ENCODE results near the gene LRP8.

LRP8 gene

GRCh38 chr1:53324321-53324720 lies 3.5 kb downstream of the LRP8 start:
- peaks cover 17% of the 10 kb centered on the region for H3K4me1 Mint-ChIP-seq
- H3K36me3 Mint-ChIP-seq: peaks cover 12% of the 10 kb centered on the region
- no peak overlapping the region for H3K27ac Mint-ChIP-seq
- H3K9me3 Mint-ChIP-seq: no peaks in the 10 kb centered on the region
- H3K4me3 Mint-ChIP-seq: peak overlapping the region; percentile 97
- no peaks in the 10 kb centered on the region for H3K27me3 Mint-ChIP-seq

- peaks cover 17% of the 10 kb centered on the region for H3K4me1 Mint-ChIP-seq
- no peak overlapping the region for H3K4me3 Mint-ChIP-seq
- no peaks in the 10 kb centered on the region for H3K9me3 Mint-ChIP-seq
- peaks cover 12% of the 10 kb centered on the region for H3K36me3 Mint-ChIP-seq
- no peak overlapping the region for H3K27ac Mint-ChIP-seq
- no peaks in the 10 kb centered on the region for H3K27me3 Mint-ChIP-seq
These were observed 4.6 kb downstream of the LRP8 start for GRCh38 chr1:53323316-53323715.

GRCh38 chr1:53321776-53322602 lies 5.9 kb downstream of the LRP8 start:
- H3K4me3 Mint-ChIP-seq: no peak overlapping the region
- H3K4me1 Mint-ChIP-seq: peaks cover 17% of the 10 kb centered on the region
- H3K27me3 Mint-ChIP-seq: no peaks in the 10 kb centered on the region
- no peak overlapping the region for H3K27ac Mint-ChIP-seq
- peaks cover 12% of the 10 kb centered on the region for H3K36me3 Mint-ChIP-seq
- no peaks in the 10 kb centered on the region for H3K9me3 Mint-ChIP-seq

- H3K9me3 Mint-ChIP-seq: no peaks in the 10 kb centered on the region
- H3K36me3 Mint-ChIP-seq: peaks cover 12% of the 10 kb centered on the region
- no peaks in the 10 kb centered on the region for H3K27me3 Mint-ChIP-seq
- H3K4me1 Mint-ChIP-seq: peaks cover 17% of the 10 kb centered on the region
- H3K4me3 Mint-ChIP-seq: no peak overlapping the region
- no peak overlapping the region for H3K27ac Mint-ChIP-seq
These were observed 6.5 kb downstream of the LRP8 start for GRCh38 chr1:53321366-53321765.

- no peaks in the 10 kb centered on the region for H3K27me3 Mint-ChIP-seq
- H3K9me3 Mint-ChIP-seq: no peaks in the 10 kb centered on the region
- no peak overlapping the region for H3K4me3 Mint-ChIP-seq
- H3K27ac Mint-ChIP-seq: no peak overlapping the region
- peaks cover 14% of the 10 kb centered on the region for H3K4me1 Mint-ChIP-seq
- H3K36me3 Mint-ChIP-seq: peaks cover 7% of the 10 kb centered on the region
These were observed 7.2 kb downstream of the LRP8 start for GRCh38 chr1:53320646-53321045.

GRCh38 chr1:53319296-53320101 lies 8.4 kb downstream of the LRP8 start:
- H3K4me3 Mint-ChIP-seq: no peak overlapping the region
- no peak overlapping the region for H3K27ac Mint-ChIP-seq
- no peaks in the 10 kb centered on the region for H3K27me3 Mint-ChIP-seq
- no peaks in the 10 kb centered on the region for H3K9me3 Mint-ChIP-seq
- H3K36me3 Mint-ChIP-seq: peaks cover 3% of the 10 kb centered on the region
- peaks cover 4% of the 10 kb centered on the region for H3K4me1 Mint-ChIP-seq

GRCh38 chr1:53317646-53318539 lies 10.0 kb downstream of the LRP8 start:
- H3K27me3 Mint-ChIP-seq: no peaks in the 10 kb centered on the region
- peaks cover 5% of the 10 kb centered on the region for H3K36me3 Mint-ChIP-seq
- no peak overlapping the region for H3K4me3 Mint-ChIP-seq
- no peak overlapping the region for H3K27ac Mint-ChIP-seq
- H3K4me1 Mint-ChIP-seq: peaks cover 4% of the 10 kb centered on the region
- H3K9me3 Mint-ChIP-seq: no peaks in the 10 kb centered on the region

- no peak overlapping the region for H3K27ac Mint-ChIP-seq
These were observed 10.9 kb downstream of the LRP8 start for GRCh38 chr1:53316766-53317581.

GRCh38 chr1:53316424-53316765 lies 11.5 kb downstream of the LRP8 start:
- H3K4me1 Mint-ChIP-seq: peaks cover 5% of the 10 kb centered on the region
- H3K9me3 Mint-ChIP-seq: no peaks in the 10 kb centered on the region
- no peaks in the 10 kb centered on the region for H3K27me3 Mint-ChIP-seq
- H3K36me3 Mint-ChIP-seq: peaks cover 4% of the 10 kb centered on the region
- no peak overlapping the region for H3K27ac Mint-ChIP-seq
- no peak overlapping the region for H3K4me3 Mint-ChIP-seq

More at GRCh38 chr1:53316766-53317581, 10.9 kb downstream of the LRP8 start:
- Mint-ChIP-seq H3K9me3 (no peaks in the 10 kb centered on the region), H3K4me3 (no peak overlapping the region), H3K36me3 (peaks cover 2% of the 10 kb centered on the region), H3K4me1 (no peaks in the 10 kb centered on the region), H3K27me3 (no peaks in the 10 kb centered on the region)

- H3K4me1 Mint-ChIP-seq: peaks cover 5% of the 10 kb centered on the region
- H3K36me3 Mint-ChIP-seq: peaks cover 4% of the 10 kb centered on the region
These were observed 12.1 kb downstream of the LRP8 start for GRCh38 chr1:53315456-53316423.

GRCh38 chr1:53315046-53315445 lies 12.8 kb downstream of the LRP8 start:
- H3K27ac Mint-ChIP-seq: no peak overlapping the region
- H3K4me3 Mint-ChIP-seq: no peak overlapping the region
- H3K27me3 Mint-ChIP-seq: no peaks in the 10 kb centered on the region
- H3K36me3 Mint-ChIP-seq: peaks cover 4% of the 10 kb centered on the region
- no peaks in the 10 kb centered on the region for H3K9me3 Mint-ChIP-seq
- peaks cover 5% of the 10 kb centered on the region for H3K4me1 Mint-ChIP-seq

More at GRCh38 chr1:53315456-53316423, 12.1 kb downstream of the LRP8 start:
- H3K27me3 Mint-ChIP-seq: no peaks in the 10 kb centered on the region
- no peak overlapping the region for H3K4me3 Mint-ChIP-seq
- no peaks in the 10 kb centered on the region for H3K9me3 Mint-ChIP-seq
- no peak overlapping the region for H3K27ac Mint-ChIP-seq

- peaks cover 4% of the 10 kb centered on the region for H3K36me3 Mint-ChIP-seq
- no peaks in the 10 kb centered on the region for H3K27me3 Mint-ChIP-seq
- H3K4me3 Mint-ChIP-seq: no peak overlapping the region
- no peak overlapping the region for H3K27ac Mint-ChIP-seq
- H3K4me1 Mint-ChIP-seq: peaks cover 5% of the 10 kb centered on the region
- no peaks in the 10 kb centered on the region for H3K9me3 Mint-ChIP-seq
These were observed 13.3 kb downstream of the LRP8 start for GRCh38 chr1:53314606-53315005.

- Mint-ChIP-seq H3K4me3 (no peak overlapping the region), H3K36me3 (peaks cover 4% of the 10 kb centered on the region), H3K27ac (no peak overlapping the region), H3K4me1 (peaks cover 5% of the 10 kb centered on the region), H3K9me3 (no peaks in the 10 kb centered on the region), H3K27me3 (no peaks in the 10 kb centered on the region)
These were observed 13.8 kb downstream of the LRP8 start for GRCh38 chr1:53314096-53314495.

GRCh38 chr1:53313556-53313955 lies 14.3 kb downstream of the LRP8 start:
- Mint-ChIP-seq H3K36me3 (peaks cover 4% of the 10 kb centered on the region), H3K9me3 (no peaks in the 10 kb centered on the region), H3K4me1 (peaks cover 5% of the 10 kb centered on the region), H3K4me3 (no peak overlapping the region), H3K27ac (no peak overlapping the region), H3K27me3 (no peaks in the 10 kb centered on the region)

All from activated naive CD4-positive, alpha-beta T cell treated with anti-CD3 and anti-CD28 coated beads, Interleukin-2, amount 50 U/mL, for 24 hours (primary cell).